Effector memory CD4-positive, alpha-beta T cell (primary cell): ENCODE measurements around the gene ZBTB39.
A peak's percentile ranks its signal among the peaks of the same experiment; 100 is the strongest.
"Not testable (repeated sequence)": the region's sequence is repeated elsewhere in the genome, so short reads cannot be mapped to it uniquely, and the experiment has no call there.

Experiments used
- DNase-seq, 3 donors: peaks; one replicate each; pipeline ENCODE4 v3.0.0-alpha.2; 2020
- H3K27ac ChIP-seq: 2 replicates; pipeline ENCODE4 v1.7.0; 2013; ENCODE audit warnings: mild to moderate bottlenecking, low read length, moderate library complexity; ENCODE audit not compliant: insufficient read depth, poor library complexity, severe bottlenecking
- H3K27me3 ChIP-seq: replicated peaks from 2 replicates; pipeline ENCODE4 v1.7.0; 2013; ENCODE audit warnings: mild to moderate bottlenecking, low read length; ENCODE audit not compliant: insufficient read depth, control insufficient read depth, poor library complexity, severe bottlenecking
- H3K36me3 ChIP-seq: 2 replicates; pipeline ENCODE4 v1.7.0; 2013; ENCODE audit warnings: mild to moderate bottlenecking, low read length, moderate library complexity; ENCODE audit not compliant: control insufficient read depth, insufficient read depth
- H3K4me1 ChIP-seq: 2 replicates; pipeline ENCODE4 v1.7.0; 2013; ENCODE audit warnings: low read length, mild to moderate bottlenecking; ENCODE audit not compliant: control insufficient read depth, insufficient read depth, poor library complexity, severe bottlenecking
- H3K4me3 ChIP-seq: 2 replicates; pipeline ENCODE4 v1.7.0; 2013; ENCODE audit warnings: low read length, low read depth, mild to moderate bottlenecking; ENCODE audit not compliant: insufficient read depth, poor library complexity, severe bottlenecking
- H3K9me3 ChIP-seq: 2 replicates; pipeline ENCODE4 v1.7.0; 2013; ENCODE audit warnings: mild to moderate bottlenecking, low read length, moderate library complexity; ENCODE audit not compliant: control insufficient read depth
- total RNA-seq, 3 donors: gene quantifications; one replicate each; lab custom pipeline; 2026; lab: John Stamatoyannopoulos, UW

Gene ZBTB39, protein sequence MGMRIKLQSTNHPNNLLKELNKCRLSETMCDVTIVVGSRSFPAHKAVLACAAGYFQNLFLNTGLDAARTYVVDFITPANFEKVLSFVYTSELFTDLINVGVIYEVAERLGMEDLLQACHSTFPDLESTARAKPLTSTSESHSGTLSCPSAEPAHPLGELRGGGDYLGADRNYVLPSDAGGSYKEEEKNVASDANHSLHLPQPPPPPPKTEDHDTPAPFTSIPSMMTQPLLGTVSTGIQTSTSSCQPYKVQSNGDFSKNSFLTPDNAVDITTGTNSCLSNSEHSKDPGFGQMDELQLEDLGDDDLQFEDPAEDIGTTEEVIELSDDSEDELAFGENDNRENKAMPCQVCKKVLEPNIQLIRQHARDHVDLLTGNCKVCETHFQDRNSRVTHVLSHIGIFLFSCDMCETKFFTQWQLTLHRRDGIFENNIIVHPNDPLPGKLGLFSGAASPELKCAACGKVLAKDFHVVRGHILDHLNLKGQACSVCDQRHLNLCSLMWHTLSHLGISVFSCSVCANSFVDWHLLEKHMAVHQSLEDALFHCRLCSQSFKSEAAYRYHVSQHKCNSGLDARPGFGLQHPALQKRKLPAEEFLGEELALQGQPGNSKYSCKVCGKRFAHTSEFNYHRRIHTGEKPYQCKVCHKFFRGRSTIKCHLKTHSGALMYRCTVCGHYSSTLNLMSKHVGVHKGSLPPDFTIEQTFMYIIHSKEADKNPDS
- 16.0 to 28.3 (median 20.9) reads per million in 3 donors for total RNA-seq

DNA sequence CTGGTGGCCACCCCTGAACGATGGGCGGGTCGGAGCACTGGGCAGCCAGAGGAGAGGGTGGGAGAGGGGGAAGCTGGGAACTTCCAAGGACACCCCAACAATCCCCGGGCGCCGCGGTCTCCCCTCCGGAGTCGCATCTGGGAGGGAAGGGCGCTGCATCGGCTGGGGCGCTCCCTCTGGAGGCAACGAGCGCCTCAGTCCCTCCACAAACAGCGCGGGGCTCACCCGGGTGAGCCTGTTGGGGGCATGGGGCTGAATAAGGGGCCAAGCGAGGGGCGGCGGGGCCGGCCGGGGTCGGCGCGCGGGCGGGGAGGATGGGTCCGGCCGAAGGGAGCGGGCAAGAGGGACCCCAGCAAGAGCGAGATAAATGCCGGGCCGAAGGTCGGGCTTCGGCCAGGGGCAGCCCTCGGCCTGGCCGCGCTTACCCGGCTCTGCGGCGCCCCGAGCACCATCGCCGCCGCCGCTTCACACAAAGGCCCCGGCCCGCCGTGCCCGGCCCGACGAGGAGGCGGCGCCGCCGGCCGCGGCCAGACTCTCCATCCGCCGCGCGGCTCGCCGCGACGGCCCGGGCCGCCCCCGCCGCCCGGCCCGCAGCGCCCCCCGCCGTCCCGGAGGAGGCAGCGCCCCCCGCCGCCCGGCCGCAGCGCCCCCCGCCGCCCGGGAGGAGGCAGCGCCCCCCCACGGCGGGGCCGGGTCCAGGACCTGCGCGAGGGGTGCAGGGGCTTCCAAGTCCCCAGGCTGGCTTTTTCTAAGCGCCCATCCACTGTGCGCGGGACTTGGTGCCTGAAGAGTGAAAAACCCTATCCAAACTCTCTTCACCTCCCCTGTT is at the start of gene ZBTB39:
TSS of gene ZBTB39 (minus strand) at position 567 of the 829 bp plus-strand sequence. CDS start 1,629 bp downstream, outside the sequence.
- Histone ChIP-seq H3K4me3 (peak within 1 kb of the TSS; percentile 85), H3K36me3 (peaks cover 19% of the 10 kb centered on the region), H3K27ac (peak within 1 kb of the TSS; percentile 63), H3K27me3 (no peaks in the 10 kb centered on the region), H3K9me3 (no peaks in the 10 kb centered on the region), H3K4me1 (peaks cover 11% of the 10 kb centered on the region)
- peak; percentile 40 to 55 (median 54) for DNase-seq

DNA sequence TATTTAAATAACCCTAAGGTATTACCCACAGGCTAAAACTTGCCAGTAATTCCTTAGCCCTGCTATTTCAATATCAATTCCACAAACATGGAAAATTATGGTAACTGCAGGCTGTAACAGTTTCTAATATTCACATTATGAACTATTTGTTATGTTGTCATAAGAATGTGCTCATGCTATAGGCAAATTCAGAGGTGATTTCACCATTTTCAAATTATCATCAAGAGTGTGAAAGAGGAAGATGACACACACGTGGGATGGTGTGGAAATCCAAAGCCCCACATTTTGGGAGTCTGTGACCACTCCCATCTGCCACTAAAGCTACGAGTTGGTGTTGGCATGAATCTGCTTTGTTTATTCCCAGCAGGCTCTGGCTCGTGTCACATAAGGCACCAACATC is 49.5 kb upstream of the ZBTB39 start:
- peaks cover 9% of the 10 kb centered on the region for H3K36me3 ChIP-seq
- no peaks in the 10 kb centered on the region for H3K4me1 ChIP-seq
- H3K27me3 ChIP-seq = no peaks in the 10 kb centered on the region
- DNase-seq = no peak
- H3K4me3 ChIP-seq = no peak overlapping the region
- no peak overlapping the region for H3K27ac ChIP-seq
- no peaks in the 10 kb centered on the region for H3K9me3 ChIP-seq

DNA sequence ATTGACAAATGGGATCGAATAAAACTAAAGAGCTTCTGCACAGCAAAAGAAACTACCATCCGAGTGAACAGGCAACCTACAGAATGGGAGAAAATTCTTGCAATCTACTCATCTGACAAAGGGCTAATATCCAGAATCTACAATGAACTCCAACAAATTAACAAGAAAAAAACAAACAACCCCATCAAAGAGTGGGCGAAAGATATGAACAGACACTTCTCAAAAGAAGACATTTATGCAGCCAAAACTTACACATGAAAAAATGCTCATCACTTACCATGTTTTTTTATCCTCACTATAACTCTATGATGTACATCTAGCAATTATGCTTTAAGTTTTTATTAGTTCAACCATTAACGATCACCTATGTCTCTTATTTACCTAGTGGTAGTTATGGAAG is 47.6 kb upstream of the ZBTB39 start:
- H3K4me3 ChIP-seq, H3K36me3 ChIP-seq, H3K27me3 ChIP-seq, H3K27ac ChIP-seq, H3K9me3 ChIP-seq, DNase-seq, H3K4me1 ChIP-seq: not testable (repeated sequence)

DNA sequence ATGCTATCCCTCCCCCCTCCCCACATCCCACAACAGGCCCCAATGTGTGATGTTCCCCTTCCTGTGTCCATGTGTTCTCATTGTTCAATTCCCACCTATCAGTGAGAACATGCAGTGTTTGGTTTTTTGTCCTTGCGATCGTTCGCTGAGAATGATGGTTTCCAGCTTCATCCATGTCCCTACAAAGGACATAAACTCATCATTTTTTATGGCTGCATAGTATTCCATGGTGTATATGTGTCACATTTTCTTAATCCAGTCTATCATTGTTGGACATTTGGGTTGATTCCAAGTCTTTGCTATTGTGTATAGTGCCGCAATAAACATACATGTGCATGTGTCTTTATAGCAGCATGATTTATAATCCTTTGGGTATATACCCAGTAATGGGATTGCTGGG is 46.8 kb upstream of the ZBTB39 start:
- not testable (repeated sequence) for H3K27ac ChIP-seq, H3K4me1 ChIP-seq, DNase-seq, H3K36me3 ChIP-seq, H3K9me3 ChIP-seq, H3K27me3 ChIP-seq, H3K4me3 ChIP-seq

DNA sequence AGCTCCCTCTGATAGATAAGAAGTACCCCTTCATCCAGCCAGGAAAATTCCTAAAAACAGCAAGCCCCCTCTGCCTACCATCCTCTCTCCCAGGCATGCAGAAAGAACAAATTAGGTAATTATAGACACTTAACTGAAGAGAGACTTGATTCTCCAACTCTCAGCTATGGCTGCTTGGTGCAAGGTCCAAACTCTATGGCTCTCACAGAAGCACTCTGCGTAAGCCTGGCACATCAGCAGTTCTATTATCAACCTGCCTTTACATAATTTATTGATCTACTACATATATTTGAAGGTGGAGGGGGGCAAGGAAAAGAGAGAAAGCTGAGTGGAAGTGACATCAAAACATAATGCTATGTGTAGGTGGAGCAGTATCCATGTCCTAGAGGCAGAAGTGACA is 44.7 kb upstream of the ZBTB39 start:
- Histone ChIP-seq H3K27ac (no peak overlapping the region), H3K9me3 (no peaks in the 10 kb centered on the region), H3K36me3 (no peaks in the 10 kb centered on the region), H3K27me3 (no peaks in the 10 kb centered on the region), H3K4me1 (peaks cover 3% of the 10 kb centered on the region), H3K4me3 (no peak overlapping the region)
- DNase-seq = no peak

DNA sequence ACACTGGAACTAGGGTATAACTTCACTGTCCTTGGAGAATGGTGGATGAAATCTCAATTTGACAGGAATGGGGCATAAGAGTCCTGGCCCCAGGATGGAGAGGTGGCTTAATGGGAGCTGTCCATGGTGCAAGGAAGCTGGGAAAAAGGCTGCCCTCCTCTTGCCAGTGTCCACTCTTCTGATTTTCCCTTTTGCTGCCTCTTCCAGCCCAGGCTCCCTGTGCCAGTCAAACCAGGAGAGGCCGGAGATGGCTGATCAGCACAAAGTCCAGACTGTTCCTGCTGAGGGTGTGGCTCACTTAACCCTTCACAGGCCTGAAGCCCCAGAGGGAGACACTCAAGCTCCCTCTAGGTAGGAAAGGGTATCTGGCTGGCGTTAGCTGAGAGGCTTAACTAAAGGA is 43.5 kb upstream of the ZBTB39 start, which contains the start of gene MYO1A:
TSS of gene MYO1A (minus strand) at position 240 of the 400 bp plus-strand sequence. CDS start 1,806 bp downstream, outside the sequence.
- peaks cover 3% of the 10 kb centered on the region for H3K4me1 ChIP-seq
- H3K36me3 ChIP-seq = no peaks in the 10 kb centered on the region
- H3K27me3 ChIP-seq = no peaks in the 10 kb centered on the region
- H3K9me3 ChIP-seq = no peaks in the 10 kb centered on the region
- no peak within 1 kb of the TSS for H3K27ac ChIP-seq
- DNase-seq = no peak
- no peak within 1 kb of the TSS for H3K4me3 ChIP-seq

DNA sequence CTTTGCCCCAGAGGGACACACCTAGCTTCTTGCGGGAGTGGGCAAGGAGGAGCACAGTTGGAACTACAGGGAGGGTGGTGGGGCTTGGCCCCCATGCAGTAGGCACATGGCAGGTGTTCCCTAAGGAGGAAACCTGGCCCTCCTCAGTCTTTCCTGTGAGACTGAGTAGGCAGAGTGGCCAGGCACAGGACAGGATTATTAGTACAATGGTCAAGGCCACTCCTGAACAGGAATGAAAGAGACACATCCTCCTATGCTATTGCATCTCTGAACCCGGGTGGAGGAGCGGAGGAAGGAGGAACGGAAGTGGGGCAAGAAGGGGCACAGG is 42.7 kb upstream of the ZBTB39 start:
- no peak for DNase-seq
- Histone ChIP-seq H3K27ac (no peak overlapping the region), H3K27me3 (no peaks in the 10 kb centered on the region), H3K36me3 (no peaks in the 10 kb centered on the region), H3K9me3 (no peaks in the 10 kb centered on the region), H3K4me1 (peaks cover 3% of the 10 kb centered on the region), H3K4me3 (no peak overlapping the region)

DNA sequence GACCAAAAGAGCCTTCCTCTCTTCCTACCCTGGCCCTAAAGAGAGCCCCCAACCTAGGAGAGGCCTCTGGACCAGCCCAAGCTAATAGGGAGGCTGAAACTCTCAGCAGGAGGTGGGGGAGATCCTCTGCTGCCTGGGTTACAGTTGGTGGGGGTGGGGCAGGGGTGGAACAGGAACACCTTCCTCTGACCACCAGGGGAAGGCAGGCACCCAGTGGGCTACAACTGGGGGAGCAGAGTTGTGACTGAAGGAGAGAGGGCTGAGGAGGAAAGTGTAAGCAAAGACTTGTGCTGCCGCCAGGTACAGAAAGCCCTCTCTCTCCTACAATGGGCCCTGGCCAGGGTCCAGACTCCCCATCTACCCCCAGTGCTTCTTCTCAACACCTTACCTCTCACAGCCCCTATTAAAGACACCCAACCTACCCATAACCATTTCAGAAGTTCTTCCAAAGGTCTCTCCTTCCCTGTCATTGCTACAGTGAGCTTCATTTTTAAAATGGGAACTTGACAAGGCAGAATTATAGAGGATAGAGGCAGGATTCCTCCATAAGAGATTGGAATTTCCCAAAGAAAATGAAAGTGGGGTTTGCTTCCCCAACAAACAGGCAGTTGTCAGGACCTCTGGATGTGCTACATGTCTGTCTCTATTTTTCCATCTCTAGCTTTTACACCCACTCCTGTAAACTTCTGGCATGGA is 42.2 kb upstream of the ZBTB39 start:
- no peaks in the 10 kb centered on the region for H3K36me3 ChIP-seq
- DNase-seq = no peak

DNA sequence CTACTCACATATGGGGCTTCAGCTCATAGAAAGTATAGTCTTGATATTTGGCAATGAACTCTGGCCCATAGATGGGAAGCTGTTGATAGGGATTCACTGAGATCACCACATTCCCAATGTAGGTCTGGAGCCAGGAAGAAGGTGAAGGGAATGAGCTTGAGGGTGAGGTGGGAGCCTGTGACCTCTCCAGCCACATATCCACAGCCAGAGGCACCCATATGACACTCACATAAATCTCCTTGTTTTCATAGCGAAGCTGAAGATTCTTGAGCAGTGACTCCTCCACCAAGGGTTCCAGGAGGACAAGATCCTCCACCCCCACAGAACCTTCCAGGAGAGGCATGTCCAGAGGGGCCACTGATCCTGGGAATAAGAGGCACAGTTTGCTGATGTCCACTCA is 41.6 kb upstream of the ZBTB39 start:
- Histone ChIP-seq H3K9me3 (no peaks in the 10 kb centered on the region), H3K4me1 (peaks cover 3% of the 10 kb centered on the region), H3K27ac (no peak overlapping the region), H3K36me3 (no peaks in the 10 kb centered on the region), H3K4me3 (no peak overlapping the region), H3K27me3 (no peaks in the 10 kb centered on the region)
- DNase-seq = no peak

More for the DNA sequence above, 42.2 kb upstream of the ZBTB39 start:
- no peak overlapping the region for H3K27ac ChIP-seq
- H3K4me1 ChIP-seq = peaks cover 3% of the 10 kb centered on the region
- no peak overlapping the region for H3K4me3 ChIP-seq
- H3K27me3 ChIP-seq = no peaks in the 10 kb centered on the region
- H3K9me3 ChIP-seq = no peaks in the 10 kb centered on the region
